HG02973 (cell line): ENCODE data around the gene TMEM135.

Experiments
- ATAC-seq: cut with Tn5 transposase; IDR thresholded peaks from one replicate; pipeline ENCODE4 v1.9.1; 2021; ENCODE audit warnings: moderate library complexity; ENCODE audit not compliant: unreplicated experiment

The TMEM135 gene

GRCh38 chr11:87347441-87347840 lies 309.7 kb downstream of the TMEM135 start:
- no peak for ATAC-seq

- no peak for ATAC-seq
Measured at GRCh38 chr11:87347854-87348253, 310.1 kb downstream of the TMEM135 start.

GRCh38 chr11:87351676-87352075 lies 313.9 kb downstream of the TMEM135 start:
- no peak for ATAC-seq

- ATAC-seq, result peak; percentile 96
Measured at GRCh38 chr11:87352759-87353707, 315.3 kb downstream of the TMEM135 start.

GRCh38 chr11:87353771-87354345 lies 316.1 kb downstream of the TMEM135 start:
- no peak for ATAC-seq

GRCh38 chr11:87355596-87355995 lies 317.9 kb downstream of the TMEM135 start:
- ATAC-seq, result no peak

- ATAC-seq, result no peak
Measured at GRCh38 chr11:87356428-87356827, 318.7 kb downstream of the TMEM135 start.

GRCh38 chr11:87358461-87358860 lies 320.7 kb downstream of the TMEM135 start:
- ATAC-seq, result no peak

GRCh38 chr11:87359401-87359800 lies 321.7 kb downstream of the TMEM135 start:
- ATAC-seq, result no peak

GRCh38 chr11:87361891-87362290 lies 324.2 kb downstream of the TMEM135 start:
- no peak for ATAC-seq

- ATAC-seq, result no peak
Measured at GRCh38 chr11:87366346-87366745, 328.6 kb downstream of the TMEM135 start.

- no peak for ATAC-seq
Measured at GRCh38 chr11:87366763-87367405, 329.1 kb downstream of the TMEM135 start.

- no peak for ATAC-seq
Measured at GRCh38 chr11:87368151-87368550, 330.4 kb downstream of the TMEM135 start.

- ATAC-seq, result no peak
Measured at GRCh38 chr11:87368858-87369480, 331.2 kb downstream of the TMEM135 start.

- ATAC-seq, result no peak
Measured at GRCh38 chr11:87369888-87370287, 332.2 kb downstream of the TMEM135 start.

GRCh38 chr11:87372065-87372464 lies 334.3 kb downstream of the TMEM135 start:
- no peak for ATAC-seq
